HepG2 (cell line): Measurements from ENCODE around the gene RNF40. TPM values are rescaled to one million over a fixed set of nuclear protein-coding genes. Genes with fewer than 3 reads are reported as not detected.

Source experiments
- BRF2 ChIP-seq: sonication (generic); formaldehyde crosslinking; IDR thresholded peaks from 2 replicates; pipeline ENCODE4 v1.8.1; 2022; ENCODE audit warnings: mild to moderate bottlenecking, missing genetic modification reagents
- GZF1 ChIP-seq: sonication (generic); formaldehyde crosslinking; IDR thresholded peaks from 2 replicates; pipeline ENCODE4 v1.5.1; 2020; ENCODE audit warnings: mild to moderate bottlenecking, missing genetic modification reagents
- KDM5B ChIP-seq: sonication (generic); formaldehyde crosslinking; IDR thresholded peaks from 2 replicates; pipeline ENCODE4 v1.4.0; 2020; ENCODE audit warnings: missing genetic modification reagents, mild to moderate bottlenecking, borderline replicate concordance
- KIAA2018 ChIP-seq: sonication (generic); formaldehyde crosslinking; IDR thresholded peaks from 2 replicates; pipeline ENCODE4 v1.5.0; 2020; ENCODE audit warnings: mild to moderate bottlenecking, missing genetic modification reagents, borderline replicate concordance
- MZF1 ChIP-seq: sonication (generic); formaldehyde crosslinking; IDR thresholded peaks from 2 replicates; pipeline ENCODE4 v1.8.1; 2023; ENCODE audit warnings: mild to moderate bottlenecking, missing genetic modification reagents, borderline replicate concordance
- TCF12 ChIP-seq, 2 experiments: fragments of 450-650 bp in 1 of 2; sonication (generic) in 1 of 2; formaldehyde crosslinking in 1 of 2; IDR thresholded peaks; 2 replicates each; pipeline versions ENCODE4 v1.6.1 to v1.8.0; 2017 to 2022; ENCODE audit warnings: antibody characterized with exemption in 1 of 2, mild to moderate bottlenecking in 1 of 2, missing genetic modification reagents in 1 of 2, moderate library complexity in 1 of 2
- U2AF2 ChIP-seq: fragments of 200-400 bp; formaldehyde crosslinking; IDR thresholded peaks from 2 replicates; pipeline ENCODE4 v1.6.1; 2017; ENCODE audit warnings: low read depth, mild to moderate bottlenecking, low read length
- ZNF713 ChIP-seq: sonication (generic); formaldehyde crosslinking; IDR thresholded peaks from 2 replicates; pipeline ENCODE4 v1.4.0; 2020; ENCODE audit warnings: mild to moderate bottlenecking, missing genetic modification reagents
- polyA plus RNA-seq, 8 experiments: library from polyadenylated mRNA; depleted of rRNA in 3 of 8; stranded (reverse) in 7 of 8; unstranded in 1 of 8; fragments of >200 nt; fragmentation: Illumina TruSeq in 4 of 8; extraction: Trizol in 4 of 8; gene quantifications; 2 replicates each; pipeline versions ENCODE4 v1.2.1 to v1.2.3, GENCODE V29; 2011 to 2016; ENCODE audit warnings: low read depth in 4 of 8, missing spikeins in 1 of 8, mixed read lengths in 1 of 8; ENCODE audit not compliant: insufficient read depth in 1 of 8
- total RNA-seq, 5 experiments: library from RNA; depleted of rRNA; stranded (reverse); fragments of >200 nt; fragmentation: Illumina TruSeq; extraction: Trizol; gene quantifications; 2 replicates each; pipeline ENCODE4 v1.2.3, GENCODE V29; 2016; ENCODE audit warnings: low read depth in 1 of 5

RNF40 gene
- total and polyA plus RNA-seq, 2 of the 13 experiments (the other 11 are each of a cell fraction or from before 2014, with no cell fraction given), result 84.0 to 85.6 TPM

- TF ChIP-seq KIAA2018 (CRISPR knock-in tag) (no peak), ZNF713 (no peak), KDM5B (CRISPR knock-in tag) (peak; percentile 83), TCF12 (IDR thresholded peaks at IDR 0.05) (no peak), TCF12 (CRISPR knock-in tag; IDR thresholded peaks at IDR 0.05) (no peak), BRF2 (CRISPR knock-in tag) (0 out of 2 replicates have a peak, but pooled peaks have one; percentile 66), GZF1 (CRISPR knock-in tag) (no peak), MZF1 (CRISPR knock-in tag) (no peak; the same call in 1 of the 2 replicates), U2AF2 (no peak)
Measured at GRCh38 chr16:30747799-30748633, 14.1 kb upstream of the RNF40 start, which contains the start of gene PHKG2 (continued).
